Esophagus muscularis mucosa (tissue), 4 donors: Measurements from ENCODE around the gene GPR6.

Experiments used
- CTCF ChIP-seq, 3 experiments: fragments of 200-600 bp in 2 of 3; fragments of 450-650 bp in 1 of 3; sonication (generic) in 2 of 3; IDR thresholded peaks; one replicate each; pipeline ENCODE4 v1.5.1; 2017 to 2019; ENCODE audit warnings: antibody characterized with exemption in 3 of 3, mild to moderate bottlenecking in 2 of 3, moderate library complexity in 1 of 3
- EP300 ChIP-seq: sonication (generic); formaldehyde crosslinking; IDR thresholded peaks from one replicate; pipeline ENCODE4 v1.6.1; 2017; ENCODE audit warnings: antibody characterized with exemption
- POLR2A ChIP-seq: fragments of 450-650 bp; IDR thresholded peaks from one replicate; pipeline ENCODE4 v1.6.1; 2017; ENCODE audit warnings: antibody characterized with exemption, moderate library complexity, mild to moderate bottlenecking, low read depth
- POLR2AphosphoS5 ChIP-seq, 2 donors: sonication (generic); formaldehyde crosslinking; IDR thresholded peaks; one replicate each; pipeline ENCODE4 v1.6.1; 2017; ENCODE audit warnings: antibody characterized with exemption in 2 of 2

DNA sequence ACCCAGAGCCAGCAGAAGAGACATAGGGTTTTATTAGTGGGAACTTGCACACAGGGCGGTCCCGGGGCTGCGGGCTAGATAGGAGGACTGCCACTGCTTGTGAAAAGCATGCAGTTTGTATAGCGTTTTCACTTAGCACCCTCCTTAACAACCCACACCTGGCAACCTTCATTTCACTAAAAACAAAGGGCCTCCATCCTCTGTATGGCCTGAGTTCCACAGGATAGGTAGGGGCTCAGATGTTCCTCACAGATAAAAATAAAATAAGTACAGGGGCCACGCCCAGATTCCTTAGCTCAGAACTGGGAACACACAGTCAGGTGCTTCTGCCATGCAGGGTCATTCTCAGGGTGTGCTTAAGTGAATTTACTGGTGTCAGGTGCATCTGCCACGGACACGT is 39.8 kb downstream of the GPR6 start:
- TF ChIP-seq POLR2AphosphoS5 (IDR thresholded peaks at IDR 0.05) (no peak), POLR2A (no peak), CTCF (IDR thresholded peaks at IDR 0.05) (no peak), EP300 (no peak)
